Germinal center (tissue), 1 donor: ENCODE data around the gene SIAH1.
"Not testable (repeated sequence)": the region's sequence is repeated elsewhere in the genome, so short reads cannot be mapped to it uniquely, and the experiment has no call there.

Source experiments
- DNase-seq: peaks from one replicate; pipeline ENCODE4 v3.0.0; 2012; ENCODE audit warnings: mixed read lengths, low spot score

The SIAH1 gene

DNA sequence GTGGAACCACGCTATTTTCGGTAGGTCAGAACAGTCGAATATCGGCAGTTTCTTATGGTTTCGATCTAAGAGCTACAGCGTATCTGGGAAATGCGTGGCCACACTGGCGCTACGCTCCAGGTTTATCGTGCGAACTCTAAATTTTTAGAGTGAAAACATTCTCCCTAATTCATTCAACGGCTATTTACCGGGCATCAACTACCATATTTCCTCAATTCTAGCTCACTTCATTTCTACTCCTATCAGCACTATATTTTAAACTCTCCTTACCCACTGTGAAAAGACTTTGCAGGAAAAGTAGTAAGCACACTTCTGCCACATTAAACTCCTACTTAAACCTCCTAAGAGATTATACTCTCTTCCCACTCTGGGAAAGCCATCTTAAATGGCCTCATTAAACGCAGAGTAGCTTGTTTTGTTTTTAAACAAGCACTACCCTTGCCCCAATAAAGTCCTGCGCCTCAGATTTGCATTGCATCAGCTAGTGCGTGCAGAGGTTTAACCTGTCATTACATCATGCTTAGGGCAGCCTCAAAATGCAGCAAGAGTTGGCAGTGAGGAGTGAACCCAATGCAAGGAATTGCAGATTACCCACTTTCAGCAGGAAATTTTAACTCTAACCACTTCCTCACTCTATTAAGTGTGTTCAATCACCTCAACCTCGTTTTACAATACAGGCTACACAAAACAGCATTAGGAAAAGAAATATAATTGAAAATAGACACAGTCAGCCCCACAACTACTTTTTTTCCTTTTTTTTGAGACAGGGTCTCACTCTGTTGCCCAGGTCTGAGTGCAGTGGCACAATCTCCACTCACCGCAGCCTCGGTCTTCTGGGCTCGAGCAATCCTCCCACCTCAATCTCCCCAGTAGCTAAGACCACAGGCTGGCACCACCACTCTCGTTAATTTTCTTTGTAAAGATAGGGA is 18.8 kb downstream of the SIAH1 start:
- peak; percentile 66 for DNase-seq

GRCh38 chr16:48365601-48366164 is 19.5 kb downstream of the SIAH1 start:
- DNase-seq, result peak; percentile 79

GRCh38 chr16:48365025-48365600 is 20.1 kb downstream of the SIAH1 start:
- no peak for DNase-seq

DNA sequence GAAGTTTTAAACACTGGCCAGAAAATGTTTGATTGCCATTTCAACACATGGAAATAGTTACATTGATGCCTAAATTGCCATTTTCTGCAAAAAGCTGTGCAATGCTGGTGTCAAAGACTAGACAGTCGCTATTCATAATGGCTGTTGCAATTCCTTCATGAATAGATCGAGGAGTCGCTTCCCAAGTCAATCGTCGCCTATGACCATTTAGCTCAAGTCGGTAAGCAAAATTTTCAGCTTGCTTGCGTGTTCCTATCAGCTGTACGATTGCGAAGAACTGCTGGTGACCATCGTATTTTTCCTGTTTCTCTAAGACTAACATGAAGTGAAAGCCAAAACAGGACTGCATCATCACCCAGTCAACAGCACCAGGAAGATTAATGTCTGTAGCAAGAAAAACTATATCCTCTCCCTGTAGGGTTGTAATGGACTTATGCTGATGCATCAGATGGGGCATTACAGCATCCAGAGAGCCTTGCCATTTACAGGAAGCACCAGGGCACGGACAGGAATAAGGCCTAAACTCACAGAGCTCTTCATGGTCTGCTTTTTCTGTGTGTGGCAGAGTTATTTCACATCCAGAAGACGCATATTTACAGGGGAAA is 23.6 kb downstream of the SIAH1 start:
- DNase-seq, result no peak

DNA sequence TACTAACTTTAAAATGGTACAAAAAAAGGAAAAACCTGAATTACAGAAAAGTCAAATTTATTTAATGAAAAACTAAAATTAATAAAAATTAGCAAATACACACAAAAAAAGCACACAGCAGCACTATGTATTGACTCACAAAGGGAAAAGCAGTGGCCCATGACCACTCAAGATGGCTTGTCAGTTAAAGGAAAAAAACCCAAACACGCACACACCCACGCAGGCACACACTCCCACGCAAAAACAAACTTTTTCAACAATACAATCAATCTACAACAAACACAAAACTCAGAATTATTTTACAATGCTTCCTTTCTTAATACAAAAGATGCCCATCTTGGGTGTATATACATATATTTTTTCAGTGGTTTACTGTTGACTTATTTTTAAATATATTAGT is 24.2 kb downstream of the SIAH1 start:
- DNase-seq, result no peak

- DNase-seq, result no peak
Measured at GRCh38 chr16:48359983-48360382, 25.2 kb downstream of the SIAH1 start.

- no peak for DNase-seq
Measured at GRCh38 chr16:48358419-48358818, 26.8 kb downstream of the SIAH1 start.

DNA sequence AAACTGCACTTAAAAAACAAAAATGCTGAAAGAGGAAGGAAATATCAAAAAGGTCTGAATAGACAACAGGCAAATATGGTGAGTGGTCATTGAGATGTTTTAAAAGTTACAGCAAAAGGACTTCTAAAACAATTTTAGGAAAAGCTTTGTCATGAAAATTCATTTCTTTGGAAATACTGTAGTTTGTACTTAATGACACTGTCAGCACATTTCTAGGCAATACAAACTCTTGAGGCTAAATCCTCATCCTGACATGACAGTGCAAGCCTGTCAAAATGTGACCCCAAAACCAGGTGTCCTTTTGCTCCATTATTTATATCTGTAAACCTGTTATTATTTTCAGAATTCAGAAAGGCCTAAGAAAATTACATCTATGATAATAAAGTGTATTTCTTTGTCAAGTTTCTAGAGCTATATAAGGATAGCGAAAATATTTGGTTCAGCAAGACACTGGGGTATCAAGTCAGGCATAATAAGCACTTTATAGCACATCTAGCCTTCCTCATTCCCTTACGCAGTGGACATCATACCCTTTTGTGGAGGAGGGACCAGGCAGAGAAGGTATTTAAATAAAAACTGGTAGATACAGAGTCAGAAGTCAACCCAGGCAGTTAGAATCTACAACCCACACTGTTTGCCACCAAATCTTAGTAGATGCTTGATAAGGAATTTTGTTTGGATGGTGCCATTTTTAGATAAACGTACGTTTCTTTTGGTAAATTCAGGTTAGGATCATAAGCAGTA is 28.4 kb downstream of the SIAH1 start:
- no peak for DNase-seq

- no peak for DNase-seq
Measured at GRCh38 chr16:48354877-48355855, 30.0 kb downstream of the SIAH1 start.

DNA sequence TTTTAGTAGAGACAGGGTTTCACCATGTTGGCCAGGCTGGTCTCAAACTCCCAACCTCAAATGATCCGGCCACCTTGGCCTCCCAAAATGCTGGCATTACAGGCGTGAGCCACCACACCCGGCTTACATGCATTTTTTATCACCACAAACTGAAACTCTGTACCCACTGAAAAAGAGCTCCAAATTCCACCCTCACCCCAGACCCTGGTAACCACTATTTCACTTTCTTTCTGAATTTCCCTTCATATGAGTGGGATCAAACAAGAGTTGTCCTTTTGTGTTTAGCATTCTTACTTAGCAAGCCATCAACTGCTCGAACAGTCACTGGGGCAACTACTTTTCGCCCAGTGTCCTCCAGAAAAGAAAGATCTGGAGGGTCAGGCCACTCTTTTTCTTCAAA is 30.8 kb downstream of the SIAH1 start:
- not testable (repeated sequence) for DNase-seq

- DNase-seq, result peak; percentile 85
Measured at GRCh38 chr16:48353565-48354163, 31.5 kb downstream of the SIAH1 start.

- no peak for DNase-seq
Measured at GRCh38 chr16:48352648-48353390, 32.4 kb downstream of the SIAH1 start.

DNA sequence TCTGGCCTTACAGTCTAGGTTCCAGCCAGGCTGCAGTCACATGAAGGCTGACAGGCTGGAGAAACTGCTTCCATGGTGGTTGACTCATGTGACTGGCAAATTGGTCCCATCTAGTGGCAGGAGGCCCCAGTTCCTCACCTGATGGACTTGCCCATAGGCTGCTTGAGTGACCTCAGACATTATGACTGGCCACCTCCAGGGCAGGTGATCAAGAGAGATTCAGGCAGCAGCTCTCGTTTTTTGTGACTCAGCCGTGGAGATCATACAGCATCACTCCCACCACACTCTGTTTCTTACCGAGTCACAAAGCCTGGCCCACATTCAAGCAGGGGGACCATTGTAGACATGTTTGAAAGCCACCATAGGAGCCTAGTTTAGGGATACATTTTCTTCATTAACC is 34.5 kb downstream of the SIAH1 start:
- DNase-seq, result no peak

GRCh38 chr16:48347980-48348379 is 37.2 kb downstream of the SIAH1 start:
- no peak for DNase-seq

DNA sequence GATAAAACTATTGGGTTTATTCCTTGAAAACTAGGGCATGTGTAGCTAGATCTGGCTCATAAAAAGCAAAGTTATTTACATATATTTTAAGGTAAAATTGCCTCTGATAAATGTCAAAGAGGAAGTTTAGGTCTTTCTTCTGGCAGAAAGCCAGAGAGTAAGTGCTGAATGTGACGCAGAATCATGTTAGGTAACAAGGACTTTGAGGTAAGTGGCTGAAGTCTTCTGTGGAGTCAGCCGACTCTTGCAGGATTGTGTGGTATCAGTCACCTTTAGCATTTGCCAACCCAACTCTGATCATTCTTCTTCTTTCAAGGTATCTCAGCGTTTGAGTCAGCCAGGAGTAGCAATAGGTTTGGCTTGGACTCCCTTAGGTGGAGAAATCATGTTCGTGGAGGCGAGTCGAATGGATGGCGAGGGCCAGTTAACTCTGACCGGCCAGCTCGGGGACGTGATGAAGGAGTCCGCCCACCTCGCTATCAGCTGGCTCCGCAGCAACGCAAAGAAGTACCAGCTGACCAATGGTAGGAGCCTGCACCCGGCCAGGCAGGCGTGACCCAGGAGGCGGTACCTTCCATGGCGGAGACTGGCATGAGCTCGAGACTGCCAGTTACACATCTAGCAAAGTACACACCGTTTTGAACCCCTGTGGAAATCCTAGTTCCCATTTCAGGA is 37.9 kb downstream of the SIAH1 start:
- DNase-seq, result no peak

GRCh38 chr16:48342591-48342990 is 42.6 kb downstream of the SIAH1 start:
- no peak for DNase-seq

DNA sequence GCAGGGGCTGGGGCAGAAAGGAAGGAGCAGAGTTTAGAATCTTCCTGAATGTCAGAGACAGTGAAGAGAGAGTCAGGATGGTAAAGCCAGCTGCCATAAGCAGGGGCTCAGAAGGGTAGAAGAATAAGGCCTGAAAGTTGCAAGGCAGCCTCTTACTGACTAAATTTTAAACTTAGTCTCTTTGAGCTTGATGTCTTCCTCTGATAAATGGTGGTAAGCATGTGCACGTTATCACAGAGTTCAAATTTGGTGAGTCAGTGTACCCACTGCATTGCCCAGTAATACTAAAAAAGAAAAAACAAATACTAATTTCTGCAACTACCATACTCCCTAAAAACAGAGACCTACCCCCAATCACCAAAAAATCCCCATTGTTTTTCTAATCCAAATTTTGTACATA is 45.2 kb downstream of the SIAH1 start:
- DNase-seq, result no peak

GRCh38 chr16:48335961-48336360 is 49.3 kb downstream of the SIAH1 start:
- DNase-seq, result no peak

DNA sequence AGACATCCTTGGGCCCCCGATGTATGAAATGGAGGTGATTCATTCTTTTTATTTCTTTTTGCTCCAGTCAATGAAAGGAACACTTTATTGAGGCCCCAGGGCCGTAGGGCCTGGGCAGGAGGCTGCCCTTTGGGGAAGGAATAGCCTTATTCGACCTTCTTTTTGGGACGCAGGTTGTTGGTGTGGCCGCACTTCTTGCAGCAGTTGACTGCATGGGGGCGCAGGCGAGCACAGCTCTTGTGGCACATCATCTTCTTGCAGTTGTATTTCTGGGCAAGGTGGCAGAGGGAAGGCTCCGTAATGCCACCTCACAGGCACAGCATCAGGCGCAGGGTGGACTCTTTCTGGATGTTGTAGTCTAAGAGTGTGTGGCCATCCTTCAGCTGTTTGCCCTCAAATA is 50.9 kb downstream of the SIAH1 start:
- no peak for DNase-seq
